GM12878 (cell line): ENCODE measurements around the gene LIPK. TPM values are rescaled to one million over a fixed set of nuclear protein-coding genes. Genes with fewer than 3 reads are reported as not detected.

Experiments
- BCL3 ChIP-seq: IDR thresholded peaks from 2 replicates; pipeline ENCODE4 v1.6.1; 2011; ENCODE audit warnings: borderline replicate concordance, low read depth, mild to moderate bottlenecking, moderate library complexity, low read length; ENCODE audit not compliant: insufficient read depth, poor library complexity, severe bottlenecking
- FOXM1 ChIP-seq: IDR thresholded peaks from 2 replicates; pipeline ENCODE4 v1.6.1; 2012; ENCODE audit warnings: low read depth, mild to moderate bottlenecking, inconsistent platforms, low read length, moderate library complexity
- IKZF2 ChIP-seq, 2 experiments: fragments of 450-650 bp; IDR thresholded peaks; 2 replicates each; pipeline ENCODE4 v1.6.1; 2017; ENCODE audit warnings: mild to moderate bottlenecking in 2 of 2, moderate library complexity in 2 of 2
- IRF4 ChIP-seq: IDR thresholded peaks from 2 replicates; pipeline ENCODE4 v1.6.1; 2011; ENCODE audit warnings: low read depth, low read length
- JUNB ChIP-seq: IDR thresholded peaks from 2 replicates; pipeline ENCODE4 v1.6.1; 2016; ENCODE audit warnings: antibody characterized with exemption, mild to moderate bottlenecking
- NFIC ChIP-seq: IDR thresholded peaks from 2 replicates; pipeline ENCODE4 v1.6.1; 2012; ENCODE audit warnings: low read depth, mild to moderate bottlenecking, inconsistent platforms, low read length, moderate library complexity
- PKNOX1 ChIP-seq: fragments of 450-650 bp; IDR thresholded peaks from 2 replicates; pipeline ENCODE4 v1.6.1; 2016; ENCODE audit warnings: mild to moderate bottlenecking
- RELB ChIP-seq: fragments of 450-650 bp; IDR thresholded peaks from 2 replicates; pipeline ENCODE4 v1.6.1; 2017; ENCODE audit warnings: low read depth, mild to moderate bottlenecking, moderate library complexity
- TCF7 ChIP-seq: IDR thresholded peaks from 2 replicates; pipeline ENCODE4 v1.6.1; 2014; ENCODE audit warnings: antibody characterized with exemption, borderline replicate concordance
- ZNF217 ChIP-seq: fragments of 450-650 bp; IDR thresholded peaks from 2 replicates; pipeline ENCODE4 v1.6.1; 2017; ENCODE audit warnings: antibody characterized with exemption, mild to moderate bottlenecking
- polyA plus RNA-seq, 11 experiments: library from polyadenylated mRNA; depleted of rRNA in 4 of 11; unstranded in 6 of 11; stranded (reverse) in 5 of 11; fragments of >200 nt; fragmentation: Nextera tagmentation in 4 of 11; fragmentation: Illumina TruSeq in 1 of 11; extraction: Ambion mirVana in 4 of 11; extraction: Trizol in 1 of 11; gene quantifications; 1 replicate in 1 of 11; 2 replicates in 10 of 11; pipeline versions ENCODE4 v1.2.1 to v1.2.3, GENCODE V29; 2011 to 2016; ENCODE audit warnings: inconsistent platforms in 2 of 11, missing spikeins in 2 of 11, low read depth in 1 of 11
- total RNA-seq, 4 experiments: library from RNA; depleted of rRNA in 3 of 4; stranded (reverse); fragments of >200 nt in 3 of 4; fragmentation: Illumina TruSeq in 1 of 4; extraction: Trizol in 1 of 4; gene quantifications; 2 replicates each; pipeline versions ENCODE4 v1.2.1 to v1.2.3, GENCODE V29; 2013 to 2021

LIPK gene
- total and polyA plus RNA-seq, 10 of the 15 experiments (the other 5 are each of a cell fraction or from before 2014, with no cell fraction given): not detected

GRCh38 chr10:88793712-88794299 lies 87.8 kb downstream of the LIPK start (continued):
- TF ChIP-seq IRF4 (0 out of 2 replicates have a peak, but pooled peaks have one; percentile 26), BCL3 (no peak), NFIC (peak; percentile 90), JUNB (peak; percentile 87), RELB (0 out of 2 replicates have a peak, but pooled peaks have one; percentile 50), IKZF2 (IDR thresholded peaks at IDR 0.05) (peak; percentile 78 to 85), FOXM1 (peak; percentile 57; the same call in 1 of the 2 replicates), PKNOX1 (peak; percentile 19; the same call in 1 of the 2 replicates), TCF7 (peak; percentile 99), ZNF217 (peak; percentile 58; the same call in 1 of the 2 replicates)
